DOHH2 (cell line): ENCODE measurements around the gene VSIG2.

Experiments
- H3F3A ChIP-seq: fragments of 200-600 bp; sonication (generic), shearing (Covaris generic); 2 replicates; pipeline ENCODE4 v1.6.0; 2016; ENCODE audit warnings: antibody characterized with exemption, mild to moderate bottlenecking; ENCODE audit not compliant: control insufficient read depth, insufficient read depth
- H3K27ac ChIP-seq: fragments of 200-600 bp; sonication (generic); 2 replicates; pipeline ENCODE4 v1.5.1; 2014; ENCODE audit warnings: low read depth, mild to moderate bottlenecking, low read length, moderate library complexity
- H3K27me3 ChIP-seq: fragments of 200-600 bp; sonication (generic); 2 replicates; pipeline ENCODE4 v1.6.1; 2014; ENCODE audit warnings: mild to moderate bottlenecking, low read length, mixed read lengths; ENCODE audit not compliant: control insufficient read depth
- H3K36me3 ChIP-seq: fragments of 200-600 bp; sonication (generic); 2 replicates; pipeline ENCODE4 v1.6.1; 2014; ENCODE audit warnings: mild to moderate bottlenecking, low read length, moderate library complexity, mixed read lengths; ENCODE audit not compliant: control insufficient read depth
- H3K4me1 ChIP-seq: fragments of 200-600 bp; sonication (generic); 2 replicates; pipeline ENCODE4 v1.6.1; 2014; ENCODE audit warnings: mild to moderate bottlenecking, low read length, mixed read lengths; ENCODE audit not compliant: control insufficient read depth
- H3K4me2 ChIP-seq: fragments of 200-600 bp; sonication (generic); 2 replicates; pipeline ENCODE4 v1.6.0; 2014; ENCODE audit warnings: mild to moderate bottlenecking, low read length, moderate library complexity
- H3K4me3 ChIP-seq: fragments of 200-600 bp; sonication (generic); 2 replicates; pipeline ENCODE4 v1.5.1; 2014; ENCODE audit warnings: mild to moderate bottlenecking, low read length, mixed read lengths
- H3K79me2 ChIP-seq: fragments of 200-600 bp; sonication (generic); 2 replicates; pipeline ENCODE4 v1.6.1; 2014; ENCODE audit warnings: mild to moderate bottlenecking, low read length, mixed read lengths; ENCODE audit not compliant: control insufficient read depth
- H3K9me2 ChIP-seq: fragments of 200-600 bp; sonication (generic); replicated peaks from 2 replicates; pipeline ENCODE4 v1.6.1; 2014; ENCODE audit warnings: mild to moderate bottlenecking, low read length, mixed read lengths; ENCODE audit not compliant: control insufficient read depth
- H3K9me3 ChIP-seq: fragments of 200-600 bp; sonication (generic); 2 replicates; pipeline ENCODE4 v1.6.1; 2014; ENCODE audit warnings: antibody characterized with exemption, low read length, mixed read lengths; ENCODE audit not compliant: control insufficient read depth, insufficient read depth
- H4K20me1 ChIP-seq: fragments of 200-600 bp; sonication (generic); 2 replicates; pipeline ENCODE4 v1.6.0; 2014; ENCODE audit warnings: low read depth, mild to moderate bottlenecking, antibody characterized with exemption, low read length, moderate library complexity; ENCODE audit not compliant: control insufficient read depth, insufficient read depth
- CTCF ChIP-seq: fragments of 200-600 bp; sonication (generic); IDR thresholded peaks from one replicate; pipeline ENCODE4 v1.5.1; 2014; ENCODE audit warnings: antibody characterized with exemption, mild to moderate bottlenecking, low read depth, low read length; ENCODE audit not compliant: poor library complexity, severe bottlenecking
- EZH2phosphoT487 ChIP-seq: fragments of 200-600 bp; sonication (generic); IDR thresholded peaks from 2 replicates; pipeline ENCODE4 v1.6.1; 2017; ENCODE audit warnings: borderline replicate concordance, mild to moderate bottlenecking, antibody characterized with exemption, low read length, moderate library complexity, mixed read lengths

Gene VSIG2

GRCh38 chr11:124742555-124742954, 9.5 kb downstream of the VSIG2 start:
- H3K27me3 ChIP-seq, result peaks cover 15% of the 10 kb centered on the region
- no peaks in the 10 kb centered on the region for H4K20me1 ChIP-seq
- peaks cover 18% of the 10 kb centered on the region for H3K79me2 ChIP-seq
- TF ChIP-seq CTCF, result no peak
- no peak for TF ChIP-seq EZH2phosphoT487
- H3K4me1 ChIP-seq, result peaks cover 49% of the 10 kb centered on the region
- peak overlapping the region; percentile 98 for H3K4me2 ChIP-seq
- H3K36me3 ChIP-seq, result no peaks in the 10 kb centered on the region
- 0 out of 2 replicates have a peak, but pooled peaks cover 3% of the 10 kb centered on the region for H3F3A ChIP-seq
- no peaks in the 10 kb centered on the region for H3K9me2 ChIP-seq
- H3K9me3 ChIP-seq, result no peaks in the 10 kb centered on the region
- H3K4me3 ChIP-seq, result peak overlapping the region; percentile 94
- H3K27ac ChIP-seq, result no peak overlapping the region

GRCh38 chr11:124740277-124740882, 11.7 kb downstream of the VSIG2 start:
- Histone ChIP-seq H4K20me1 (no peaks in the 10 kb centered on the region), H3K27me3 (peaks cover 18% of the 10 kb centered on the region), H3K9me2 (no peaks in the 10 kb centered on the region), H3K9me3 (no peaks in the 10 kb centered on the region), H3K4me2 (peak overlapping the region; percentile 98), H3K27ac (no peak overlapping the region), H3F3A (0 out of 2 replicates have a peak, but pooled peaks cover 3% of the 10 kb centered on the region), H3K4me1 (peaks cover 42% of the 10 kb centered on the region), H3K4me3 (peak overlapping the region; percentile 94), H3K36me3 (no peaks in the 10 kb centered on the region), H3K79me2 (peaks cover 18% of the 10 kb centered on the region)
- TF ChIP-seq EZH2phosphoT487 (no peak), CTCF (peak; percentile 75)

- 0 out of 2 replicates have a peak, but pooled peaks cover 3% of the 10 kb centered on the region for H3F3A ChIP-seq
- H3K27me3 ChIP-seq, result peaks cover 18% of the 10 kb centered on the region
- no peaks in the 10 kb centered on the region for H4K20me1 ChIP-seq
- H3K79me2 ChIP-seq, result peaks cover 18% of the 10 kb centered on the region
- H3K9me2 ChIP-seq, result no peaks in the 10 kb centered on the region
- H3K4me1 ChIP-seq, result peaks cover 42% of the 10 kb centered on the region
- H3K9me3 ChIP-seq, result no peaks in the 10 kb centered on the region
- H3K36me3 ChIP-seq, result no peaks in the 10 kb centered on the region
- H3K4me2 ChIP-seq, result peak within 1 kb of the TSS; percentile 98
- H3K27ac ChIP-seq, result no peak within 1 kb of the TSS
- no peak for TF ChIP-seq CTCF
- no peak for TF ChIP-seq EZH2phosphoT487
- peak within 1 kb of the TSS; percentile 94 for H3K4me3 ChIP-seq
Observed at GRCh38 chr11:124739479-124740276, 12.4 kb downstream of the VSIG2 start, which contains the start of gene NRGN. Gene NRGN, plus strand, starts transcription at chr11:124739942. Its CDS starts 143 bp downstream, at chr11:124740085.
